Hindlimb muscle (tissue), 1 donor: ENCODE measurements around the gene CEP112. TPM values are rescaled to one million over a fixed set of nuclear protein-coding genes. Genes with fewer than 3 reads are reported as not detected.
"Not testable (repeated sequence)": the region's sequence is repeated elsewhere in the genome, so short reads cannot be mapped to it uniquely, and the experiment has no call there.

ENCODE experiments used
- DNase-seq: peaks from one replicate; pipeline ENCODE4 v3.0.0-alpha.2; 2013
- polyA plus RNA-seq: library from polyadenylated mRNA; unstranded; fragments of 120-200 nt; gene quantifications from one replicate; pipeline ENCODE4 v1.2.1, GENCODE V29; 2013; ENCODE audit not compliant: insufficient read length

Gene CEP112
- polyA plus RNA-seq, 1 donor, result 14.8 TPM

DNA sequence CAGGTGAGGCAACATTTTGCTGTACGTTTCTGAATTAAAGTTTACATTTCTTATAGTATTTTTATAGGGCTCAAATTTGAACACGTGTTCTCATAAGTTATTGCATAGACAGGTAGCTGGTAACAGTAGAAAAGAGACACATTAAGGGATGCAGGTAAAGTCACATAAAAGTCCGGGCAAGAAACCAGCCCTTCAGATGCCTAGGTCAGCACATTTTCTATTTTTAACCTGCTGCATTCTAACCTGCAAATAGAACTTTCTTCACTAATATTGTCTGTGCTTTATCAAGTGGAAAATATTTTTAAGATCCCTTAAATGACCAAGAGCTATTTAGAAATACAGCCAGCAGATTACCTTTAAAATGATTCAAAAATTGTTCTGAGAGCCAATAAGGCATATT lies 323.1 kb downstream of the CEP112 start:
- no peak for DNase-seq

DNA sequence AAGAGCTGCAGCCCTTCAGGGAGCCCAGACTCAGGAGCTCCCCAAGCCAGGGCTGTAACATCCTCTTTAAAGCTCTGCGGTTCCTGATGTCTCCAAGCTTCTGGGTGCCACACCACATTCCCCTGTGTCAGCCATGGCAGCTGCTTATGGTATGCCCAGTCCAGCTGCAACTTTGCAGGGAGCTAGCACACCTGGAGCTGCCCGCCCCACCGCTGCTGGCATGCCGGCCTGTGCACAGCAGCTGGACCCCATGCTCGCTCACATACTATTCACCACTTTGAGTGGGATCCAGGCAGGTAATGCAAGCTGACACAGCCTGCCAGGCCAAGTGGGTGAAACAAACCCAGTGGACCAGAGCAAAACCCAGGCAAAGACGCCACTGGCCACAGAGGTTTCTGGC lies 324.9 kb downstream of the CEP112 start:
- no peak for DNase-seq

DNA sequence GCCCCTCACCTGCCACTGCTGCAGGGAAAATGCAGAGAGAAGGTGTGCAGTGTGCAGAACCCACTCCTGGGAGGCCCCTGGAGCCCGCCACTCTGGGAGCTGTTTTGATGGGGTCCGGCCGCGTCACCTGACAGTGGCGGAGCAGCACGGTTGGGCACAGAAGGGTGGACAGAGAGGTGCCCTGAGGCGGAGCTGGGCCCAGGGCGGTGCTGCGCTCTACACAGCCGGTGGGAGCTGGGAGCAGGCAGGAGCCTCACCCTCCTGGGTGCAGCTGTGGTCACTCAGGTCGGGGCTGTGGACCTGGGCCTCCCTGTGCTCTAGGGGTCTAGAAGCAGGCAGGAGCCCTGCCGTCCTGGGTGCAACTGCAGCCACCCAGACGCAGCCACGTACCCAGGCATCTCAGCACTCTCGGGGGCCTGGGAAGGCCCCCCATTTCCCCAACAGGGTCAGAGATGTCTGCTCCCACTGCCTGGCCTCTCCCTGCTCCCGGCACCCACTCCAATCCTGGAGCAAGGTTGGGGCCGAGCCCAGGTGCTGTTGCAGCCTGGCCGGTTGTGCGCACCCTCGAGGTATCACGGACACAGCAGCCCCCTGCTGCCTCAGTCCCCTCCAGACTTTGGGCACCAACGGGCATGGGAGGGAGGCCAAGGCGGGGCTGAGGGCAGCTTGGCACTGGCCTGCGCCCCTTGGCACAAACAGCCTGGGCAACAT lies 326.1 kb downstream of the CEP112 start:
- DNase-seq, result no peak

- DNase-seq, result no peak
Observed at GRCh38 chr17:65864394-65864793, 327.5 kb downstream of the CEP112 start.

GRCh38 chr17:65857718-65858117 lies 334.2 kb downstream of the CEP112 start:
- peak; percentile 21 for DNase-seq

DNA sequence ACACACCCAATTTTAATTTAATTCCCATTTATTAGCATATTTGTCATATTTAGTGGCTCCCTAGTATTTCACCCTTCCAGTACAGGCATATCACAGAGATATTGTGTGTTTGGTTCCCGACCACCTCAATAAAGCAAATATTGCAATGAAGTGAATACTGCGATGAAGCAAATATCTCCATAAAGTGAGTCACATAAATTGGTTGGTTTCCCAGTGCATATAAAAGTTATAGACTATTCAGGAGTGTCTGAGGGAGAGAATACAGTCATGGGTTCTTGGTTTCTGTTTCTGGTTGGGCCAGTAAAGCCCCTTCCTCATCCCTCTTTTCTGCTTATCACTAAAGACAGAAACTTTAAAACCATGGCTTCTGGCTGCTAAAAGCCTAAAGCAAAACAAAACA lies 335.1 kb downstream of the CEP112 start:
- DNase-seq, result no peak

DNA sequence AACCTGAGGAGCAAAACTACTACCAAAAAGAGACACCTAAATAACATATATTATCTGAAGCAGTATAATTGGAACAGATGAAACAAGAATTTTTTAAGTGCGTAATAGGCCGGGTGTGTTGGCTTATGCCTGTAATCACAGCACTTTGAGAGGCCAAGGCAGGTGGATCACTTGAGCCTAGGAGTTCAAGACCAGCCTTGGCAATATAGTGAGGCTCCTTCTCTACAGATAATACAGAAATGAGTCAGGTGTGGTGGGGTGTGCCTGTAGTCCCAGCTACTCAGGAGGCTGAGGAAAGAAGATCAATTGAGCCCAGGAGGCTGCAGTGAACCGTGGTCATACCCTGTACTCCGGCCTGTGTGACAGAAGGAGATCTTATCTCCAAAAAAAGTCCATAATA lies 336.3 kb downstream of the CEP112 start:
- DNase-seq, result no peak

DNA sequence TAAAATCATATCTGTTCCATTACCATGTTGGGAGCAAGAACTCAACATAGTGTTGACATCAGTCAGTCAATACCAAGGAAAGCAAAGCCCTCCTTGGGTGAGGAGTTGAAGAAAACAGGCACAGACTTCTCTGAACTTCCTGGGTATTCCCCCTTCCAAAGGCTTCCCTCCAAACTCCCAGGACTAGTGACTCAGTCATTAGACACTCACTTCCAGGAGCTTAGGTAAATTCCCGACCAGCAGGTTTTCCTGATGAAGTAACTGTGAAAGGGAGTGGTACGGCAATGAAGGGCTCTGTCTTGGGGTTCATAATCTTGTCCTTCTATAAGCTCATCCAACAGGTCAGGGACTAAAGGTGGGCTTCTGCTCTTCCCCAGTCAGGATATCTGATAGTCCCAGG lies 336.7 kb downstream of the CEP112 start:
- DNase-seq, result no peak

- DNase-seq, result no peak
Observed at GRCh38 chr17:65853816-65854215, 338.1 kb downstream of the CEP112 start.

DNA sequence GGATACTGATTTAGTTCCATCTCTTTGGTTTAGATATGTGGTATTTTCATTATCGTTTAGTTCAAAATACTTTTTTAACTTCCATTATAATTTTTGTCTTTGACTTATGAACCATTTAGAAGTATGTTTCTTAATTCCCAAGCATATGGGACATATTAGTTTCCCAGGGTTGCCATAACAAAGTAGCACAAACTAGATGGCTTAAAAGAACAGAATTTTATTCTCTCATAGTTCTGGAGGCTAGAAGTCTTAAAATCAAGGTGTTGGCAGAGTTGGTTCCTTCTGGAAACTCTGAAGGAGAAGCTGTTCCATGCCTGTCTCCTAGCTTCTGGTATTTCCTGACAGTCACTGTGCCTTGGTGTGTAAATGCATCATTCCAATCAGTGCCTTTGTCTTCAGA lies 339.0 kb downstream of the CEP112 start:
- no peak for DNase-seq

DNA sequence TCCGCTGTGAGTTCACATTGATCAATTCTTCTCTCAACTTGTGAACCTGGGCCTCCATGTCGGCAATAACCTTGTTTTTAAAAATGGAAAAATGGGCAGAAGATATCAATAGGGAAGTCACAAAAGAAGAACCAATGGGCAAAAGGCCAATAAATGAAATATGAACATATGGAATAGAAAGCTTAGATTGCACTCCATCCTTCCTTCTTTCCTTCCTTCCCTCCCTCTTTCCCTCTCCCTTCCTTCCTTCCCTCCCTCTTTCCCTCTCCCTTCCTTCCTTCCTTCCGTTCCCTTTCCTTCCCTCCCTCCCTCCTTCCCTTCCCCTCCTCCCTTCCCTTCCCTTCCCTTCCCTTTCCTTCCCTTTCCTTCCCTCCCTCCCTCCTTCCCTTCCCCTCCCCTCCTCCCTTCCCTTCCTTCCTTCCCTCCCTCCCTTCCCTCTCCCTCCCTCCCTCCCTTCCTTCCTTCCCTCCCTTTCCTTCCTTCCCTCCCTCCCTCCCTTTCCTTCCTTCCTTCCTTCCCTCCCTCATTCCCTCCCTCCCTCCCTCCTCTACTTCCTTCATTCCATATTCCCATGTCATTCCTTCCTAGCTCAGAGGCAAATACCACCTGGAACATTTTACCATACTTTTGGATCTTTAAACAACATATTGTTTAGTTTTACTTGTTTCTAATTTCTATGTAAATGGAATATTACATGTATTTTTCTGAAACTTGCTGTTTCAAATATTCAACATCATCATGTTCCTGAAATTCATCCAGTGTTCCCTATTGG lies 339.8 kb downstream of the CEP112 start:
- DNase-seq, result no peak

DNA sequence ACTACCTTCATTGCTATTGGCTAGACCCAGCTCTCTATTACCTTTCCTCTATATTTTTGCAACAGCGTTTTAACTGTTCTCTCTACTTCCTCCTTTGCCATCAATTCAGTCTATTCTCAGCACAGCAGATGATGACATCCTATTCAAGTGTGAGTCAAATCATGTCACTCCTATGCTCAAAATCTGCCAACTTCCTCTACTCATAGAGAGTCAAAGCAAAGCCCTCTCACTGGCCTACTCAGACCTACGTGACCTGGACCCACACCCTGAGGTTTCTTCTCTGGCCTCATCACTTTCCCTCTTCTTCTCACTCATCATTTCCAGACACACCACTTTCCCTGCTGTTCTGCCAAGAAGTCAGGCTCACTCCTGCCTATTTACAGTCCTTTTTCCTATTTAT lies 341.4 kb downstream of the CEP112 start:
- DNase-seq, result peak; percentile 19

- DNase-seq, result no peak
Observed at GRCh38 chr17:65848751-65849150, 343.2 kb downstream of the CEP112 start.

DNA sequence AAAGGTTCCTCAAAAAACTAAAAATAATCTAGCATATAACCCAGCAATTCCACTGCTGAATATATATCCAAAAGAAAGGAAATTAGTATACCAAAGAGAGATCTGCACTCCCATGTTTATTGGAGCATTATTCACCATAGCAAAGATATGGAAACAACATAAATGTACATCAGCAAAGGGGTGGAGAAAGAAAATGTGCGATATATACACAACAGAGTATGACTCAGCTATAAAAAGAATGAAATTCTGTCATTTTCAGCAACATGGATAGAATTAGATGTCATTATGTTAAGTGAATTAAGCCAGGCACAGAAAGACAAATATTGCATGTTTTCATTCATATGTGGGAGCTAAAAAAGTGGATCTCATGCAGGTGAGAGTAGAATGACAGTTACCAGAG lies 350.8 kb downstream of the CEP112 start:
- DNase-seq, result no peak

GRCh38 chr17:65837232-65837631 lies 354.7 kb downstream of the CEP112 start:
- DNase-seq, result not testable (repeated sequence)

DNA sequence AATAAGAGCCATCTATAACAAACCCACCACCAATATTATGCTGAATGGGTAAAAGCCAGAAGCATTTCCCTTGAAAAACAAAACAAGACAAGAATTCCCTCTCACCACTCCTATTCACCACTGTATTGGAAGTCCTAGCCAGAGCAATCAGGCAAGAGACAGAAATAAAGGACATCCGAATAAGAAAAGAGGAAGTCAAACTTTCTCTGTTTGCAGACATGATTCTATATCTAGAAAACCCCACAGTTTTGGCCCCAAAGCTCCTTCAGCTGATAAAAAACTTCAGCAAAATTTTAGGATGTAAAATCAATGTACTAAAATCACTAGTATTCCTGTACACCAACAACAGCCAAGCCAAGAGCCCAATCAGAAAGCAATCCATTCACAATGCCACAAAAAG lies 358.7 kb downstream of the CEP112 start:
- DNase-seq, result no peak

GRCh38 chr17:65830356-65830755 lies 361.6 kb downstream of the CEP112 start:
- no peak for DNase-seq

DNA sequence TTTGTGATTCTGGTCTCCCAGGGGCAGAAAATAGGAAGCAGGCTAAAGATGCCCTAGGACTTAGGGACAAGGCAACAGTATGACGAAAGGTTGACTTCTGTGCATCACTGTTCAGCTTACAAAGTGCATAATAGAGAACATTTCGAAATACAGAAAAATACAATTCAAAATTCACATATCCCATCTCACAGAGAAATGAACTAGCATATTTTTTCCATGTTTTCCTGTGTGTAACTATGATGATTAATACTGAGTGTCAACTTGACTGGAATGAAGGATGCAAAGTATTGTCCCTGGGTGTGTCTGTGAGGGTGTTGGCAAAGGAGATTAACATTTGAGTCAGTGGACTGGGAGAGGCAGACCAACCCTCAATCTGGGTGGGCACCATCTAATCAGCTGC lies 365.4 kb downstream of the CEP112 start:
- DNase-seq, result not testable (repeated sequence)

GRCh38 chr17:65824901-65825300 lies 367.0 kb downstream of the CEP112 start:
- DNase-seq, result no peak

GRCh38 chr17:65823713-65824112 lies 368.2 kb downstream of the CEP112 start:
- DNase-seq, result no peak

DNA sequence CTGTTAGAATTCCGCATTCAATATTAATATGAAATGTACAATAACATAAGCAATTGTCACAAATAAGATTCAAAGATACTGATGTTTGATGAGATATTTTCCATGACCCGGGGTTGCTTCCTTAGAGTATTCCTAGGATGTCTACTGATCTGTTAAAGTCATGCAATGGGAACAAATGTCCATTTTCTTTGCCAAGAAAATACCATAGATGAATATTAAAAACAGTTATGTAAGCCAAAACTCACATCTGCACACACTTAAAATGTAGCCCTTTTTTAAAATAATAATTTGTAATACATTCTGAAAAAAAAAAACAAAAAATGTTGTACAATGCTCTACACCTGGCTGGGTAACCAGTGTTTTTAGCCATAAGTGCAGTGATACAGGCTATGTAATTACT lies 371.1 kb downstream of the CEP112 start:
- DNase-seq, result peak; percentile 63

GRCh38 chr17:65820306-65820705 lies 371.6 kb downstream of the CEP112 start:
- DNase-seq, result no peak

DNA sequence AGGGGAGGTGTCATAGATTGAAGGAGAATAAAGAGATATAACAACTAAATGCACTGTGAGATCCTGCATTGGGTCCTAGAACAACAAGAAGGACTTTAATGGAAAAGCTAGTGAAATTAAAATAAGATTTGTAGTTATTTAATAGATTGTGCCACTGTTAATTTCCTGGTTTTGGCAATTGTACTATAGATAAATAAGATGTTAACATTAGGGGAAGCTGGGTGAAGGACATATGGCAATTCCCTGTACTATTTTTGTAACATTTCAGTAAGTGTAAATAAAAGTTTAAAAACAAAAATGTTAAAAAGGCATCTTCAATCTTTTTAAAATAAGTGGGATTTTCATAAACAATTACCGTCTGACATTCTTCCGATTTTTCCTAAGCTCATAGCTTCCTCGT lies 372.1 kb downstream of the CEP112 start:
- DNase-seq, result no peak

DNA sequence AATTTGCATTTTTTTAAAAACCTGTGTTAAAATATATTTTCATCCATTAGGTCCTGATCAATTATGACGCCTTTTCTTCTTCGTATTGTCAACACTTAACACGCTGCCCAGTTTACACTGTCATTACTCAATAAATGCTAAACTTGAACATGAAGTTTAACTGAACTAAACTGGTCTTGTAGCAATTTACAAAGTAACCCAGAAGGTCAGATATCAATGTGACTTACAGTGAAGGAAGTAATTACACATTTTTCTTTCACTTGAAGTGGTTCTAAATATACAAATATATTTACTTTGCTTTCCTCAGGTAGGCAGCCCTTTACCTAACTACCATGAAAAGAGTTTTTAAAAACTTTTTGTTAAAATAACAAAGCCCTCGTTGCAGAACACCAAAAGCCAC lies 374.0 kb downstream of the CEP112 start:
- no peak for DNase-seq
